ENCODE data around the gene CCDC89.
"Not testable (repeated sequence)": the region's sequence is repeated elsewhere in the genome, so short reads cannot be mapped to it uniquely, and the experiment has no call there.

CCDC89 gene

DNA sequence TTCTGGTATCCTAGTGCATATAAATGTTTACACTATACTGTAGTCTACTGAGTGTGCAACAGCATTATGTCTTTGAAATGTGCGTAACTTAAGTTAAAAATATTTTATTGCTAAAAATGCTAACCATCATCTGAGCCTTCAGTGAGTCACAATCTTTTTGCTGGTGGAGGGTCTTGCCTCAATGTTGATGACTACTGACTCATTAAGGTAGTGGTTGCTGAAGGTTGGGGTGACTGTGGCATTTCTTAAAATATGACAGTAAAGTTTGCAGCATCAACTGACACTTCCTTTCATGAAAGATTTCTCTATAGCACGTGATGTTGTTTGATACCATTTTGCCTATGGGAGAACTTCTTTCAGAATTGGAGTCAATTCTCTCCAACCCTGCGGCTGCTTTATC lies 12.6 kb downstream of the CCDC89 start:
- no peaks in the 10 kb centered on the region for H3K4me1 ChIP-seq (ENCODE audit: low read depth, poor library complexity, severe bottlenecking)
- no peaks in the 10 kb centered on the region for H3K27me3 ChIP-seq (ENCODE audit: insufficient read depth, low read depth)
- H3K4me3 ChIP-seq (IDR thresholded peaks at IDR 0.05; ENCODE audit: insufficient read depth, low read depth, low read length), result no peak overlapping the region
- no peak for TF ChIP-seq CTCF (conservative IDR thresholded peaks at IDR 0.05; ENCODE audit: low read depth, low read length)
- H3K9ac ChIP-seq, result no peak overlapping the region
- H3K36me3 ChIP-seq (ENCODE audit: insufficient read depth), result no peaks in the 10 kb centered on the region
- H2AFZ ChIP-seq (ENCODE audit: low read depth), result no peak overlapping the region
- H3K27ac ChIP-seq, result no peak overlapping the region
- no peak overlapping the region for H3K4me2 ChIP-seq
- no peaks in the 10 kb centered on the region for H3K79me2 ChIP-seq (ENCODE audit: insufficient read depth, low read depth)
- H4K20me1 ChIP-seq (ENCODE audit: insufficient read depth), result no peaks in the 10 kb centered on the region

- no peak overlapping the region for H3K27ac ChIP-seq
- H2AFZ ChIP-seq (ENCODE audit: low read depth), result no peak overlapping the region
- H3K4me1 ChIP-seq (ENCODE audit: low read depth, poor library complexity, severe bottlenecking), result no peaks in the 10 kb centered on the region
- H3K36me3 ChIP-seq (ENCODE audit: insufficient read depth), result no peaks in the 10 kb centered on the region
- TF ChIP-seq CTCF (conservative IDR thresholded peaks at IDR 0.05; ENCODE audit: low read depth, low read length), result no peak
- H4K20me1 ChIP-seq (ENCODE audit: insufficient read depth), result no peaks in the 10 kb centered on the region
- no peak overlapping the region for H3K4me3 ChIP-seq (IDR thresholded peaks at IDR 0.05; ENCODE audit: insufficient read depth, low read depth, low read length)
- no peak overlapping the region for H3K4me2 ChIP-seq
- no peaks in the 10 kb centered on the region for H3K79me2 ChIP-seq (ENCODE audit: insufficient read depth, low read depth)
- no peak overlapping the region for H3K9ac ChIP-seq
- H3K27me3 ChIP-seq (ENCODE audit: insufficient read depth, low read depth), result no peaks in the 10 kb centered on the region
Observed at GRCh38 chr11:85672105-85672902, 13.7 kb downstream of the CCDC89 start.

GRCh38 chr11:85670949-85671663 lies 14.9 kb downstream of the CCDC89 start:
- H3K4me2 ChIP-seq; H3K9ac ChIP-seq; H4K20me1 ChIP-seq (ENCODE audit: insufficient read depth); H3K27ac ChIP-seq; H3K27me3 ChIP-seq (ENCODE audit: insufficient read depth, low read depth); H3K4me1 ChIP-seq (ENCODE audit: low read depth, poor library complexity, severe bottlenecking); H3K4me3 ChIP-seq (IDR thresholded peaks at IDR 0.05; ENCODE audit: insufficient read depth, low read depth, low read length); H2AFZ ChIP-seq (ENCODE audit: low read depth); H3K79me2 ChIP-seq (ENCODE audit: insufficient read depth, low read depth); H3K36me3 ChIP-seq (ENCODE audit: insufficient read depth): not testable (repeated sequence)

DNA sequence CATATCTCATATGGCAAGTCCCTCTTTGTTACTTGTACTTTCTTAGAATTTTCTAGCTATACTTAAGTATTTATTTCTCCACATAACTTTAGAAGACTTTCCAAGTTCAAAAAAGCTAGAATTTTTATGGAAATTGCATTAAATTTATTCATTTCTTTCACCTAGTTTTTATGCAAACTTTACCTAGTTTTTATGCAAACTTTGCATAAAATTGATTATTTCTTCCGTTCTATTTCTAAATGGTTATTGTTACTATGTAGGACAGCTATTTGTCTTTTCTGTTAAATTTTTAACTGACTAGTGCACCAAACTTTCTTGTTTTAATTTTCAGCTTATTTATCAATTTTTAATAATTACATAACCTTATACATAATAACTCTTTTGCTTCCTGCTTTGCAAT lies 17.8 kb downstream of the CCDC89 start:
- H3K27ac ChIP-seq, result no peak overlapping the region
- no peak overlapping the region for H2AFZ ChIP-seq (ENCODE audit: low read depth)
- H3K27me3 ChIP-seq (ENCODE audit: insufficient read depth, low read depth), result no peaks in the 10 kb centered on the region
- H3K79me2 ChIP-seq (ENCODE audit: insufficient read depth, low read depth), result peaks cover 17% of the 10 kb centered on the region
- H4K20me1 ChIP-seq (ENCODE audit: insufficient read depth), result peaks cover 4% of the 10 kb centered on the region
- H3K4me2 ChIP-seq, result no peak overlapping the region
- no peak for TF ChIP-seq CTCF (conservative IDR thresholded peaks at IDR 0.05; ENCODE audit: low read depth, low read length)
- no peak overlapping the region for H3K4me3 ChIP-seq (IDR thresholded peaks at IDR 0.05; ENCODE audit: insufficient read depth, low read depth, low read length)
- no peaks in the 10 kb centered on the region for H3K36me3 ChIP-seq (ENCODE audit: insufficient read depth)
- no peak overlapping the region for H3K9ac ChIP-seq
- peaks cover 7% of the 10 kb centered on the region for H3K4me1 ChIP-seq (ENCODE audit: low read depth, poor library complexity, severe bottlenecking)

DNA sequence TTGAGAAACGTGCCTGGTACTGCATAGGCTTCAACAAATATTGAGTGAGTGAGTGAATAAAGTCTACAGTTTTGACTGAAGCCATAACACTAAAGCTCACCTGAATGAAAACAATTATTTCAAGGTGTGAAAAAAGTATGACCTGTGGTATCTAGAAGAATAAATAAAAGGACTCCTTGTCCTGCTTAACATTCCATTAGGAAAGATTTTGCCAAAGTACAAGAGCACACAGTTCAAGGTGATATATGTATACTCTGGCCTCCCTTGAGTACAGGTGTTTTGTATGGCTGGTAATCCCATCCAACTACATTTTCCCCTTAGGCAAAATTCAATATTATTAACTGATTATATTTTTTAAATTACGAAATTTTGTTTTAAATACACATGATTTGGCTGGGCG lies 19.3 kb downstream of the CCDC89 start:
- Histone ChIP-seq H3K9ac (no peak overlapping the region), H3K79me2 (ENCODE audit: insufficient read depth, low read depth) (peaks cover 32% of the 10 kb centered on the region), H3K4me3 (IDR thresholded peaks at IDR 0.05; ENCODE audit: insufficient read depth, low read depth, low read length) (no peak overlapping the region), H3K27ac (no peak overlapping the region), H3K36me3 (ENCODE audit: insufficient read depth) (no peaks in the 10 kb centered on the region), H2AFZ (ENCODE audit: low read depth) (no peak overlapping the region), H3K4me1 (ENCODE audit: low read depth, poor library complexity, severe bottlenecking) (peaks cover 12% of the 10 kb centered on the region), H3K4me2 (no peak overlapping the region), H3K27me3 (ENCODE audit: insufficient read depth, low read depth) (no peaks in the 10 kb centered on the region), H4K20me1 (ENCODE audit: insufficient read depth) (peaks cover 17% of the 10 kb centered on the region)
- TF ChIP-seq CTCF (conservative IDR thresholded peaks at IDR 0.05; ENCODE audit: low read depth, low read length), result no peak

Data from KMS-11 (cell line).